Left hindlimb (tissue), 1 donor: ENCODE data around the gene WNT9A.

Experiments used
- DNase-seq: peaks from one replicate; pipeline ENCODE4 v3.0.0-alpha.2; 2018

WNT9A gene

GRCh38 chr1:227894831-227895451 lies 52.8 kb downstream of the WNT9A start:
- peak; percentile 8 for DNase-seq

- DNase-seq: peak; percentile 10
These were observed 53.6 kb downstream of the WNT9A start for GRCh38 chr1:227893949-227894721.

- peak; percentile 27 for DNase-seq
These were observed 54.3 kb downstream of the WNT9A start for GRCh38 chr1:227893300-227893948.

GRCh38 chr1:227892489-227893299 lies 55.0 kb downstream of the WNT9A start:
- DNase-seq: peak; percentile 46

DNA sequence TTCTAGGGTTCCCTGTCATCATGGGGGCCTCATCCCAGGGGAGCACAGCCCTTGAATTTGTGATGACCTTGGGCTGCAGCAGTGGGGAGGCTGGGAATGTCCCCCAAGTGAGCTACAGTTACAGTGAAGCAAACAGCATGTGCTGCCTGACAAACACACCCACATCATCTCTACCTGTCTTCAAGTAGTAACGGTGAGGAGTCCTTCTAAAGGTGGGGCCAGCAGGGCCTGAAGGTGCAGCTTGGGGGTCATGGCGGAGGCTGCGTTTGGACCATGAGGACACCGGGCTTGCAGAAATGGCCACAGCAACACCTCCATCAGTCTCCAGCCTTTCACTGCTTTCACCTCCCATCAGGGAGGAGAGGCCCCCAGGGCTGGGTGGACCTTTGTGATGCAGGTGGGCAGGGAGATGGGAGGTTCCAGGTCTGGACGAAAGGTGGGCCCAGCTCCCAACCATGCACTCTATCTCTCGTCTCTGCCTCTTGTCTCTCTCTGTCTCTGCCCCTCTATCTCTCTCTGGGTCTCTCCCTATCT lies 55.7 kb downstream of the WNT9A start:
- DNase-seq: peak; percentile 42

DNA sequence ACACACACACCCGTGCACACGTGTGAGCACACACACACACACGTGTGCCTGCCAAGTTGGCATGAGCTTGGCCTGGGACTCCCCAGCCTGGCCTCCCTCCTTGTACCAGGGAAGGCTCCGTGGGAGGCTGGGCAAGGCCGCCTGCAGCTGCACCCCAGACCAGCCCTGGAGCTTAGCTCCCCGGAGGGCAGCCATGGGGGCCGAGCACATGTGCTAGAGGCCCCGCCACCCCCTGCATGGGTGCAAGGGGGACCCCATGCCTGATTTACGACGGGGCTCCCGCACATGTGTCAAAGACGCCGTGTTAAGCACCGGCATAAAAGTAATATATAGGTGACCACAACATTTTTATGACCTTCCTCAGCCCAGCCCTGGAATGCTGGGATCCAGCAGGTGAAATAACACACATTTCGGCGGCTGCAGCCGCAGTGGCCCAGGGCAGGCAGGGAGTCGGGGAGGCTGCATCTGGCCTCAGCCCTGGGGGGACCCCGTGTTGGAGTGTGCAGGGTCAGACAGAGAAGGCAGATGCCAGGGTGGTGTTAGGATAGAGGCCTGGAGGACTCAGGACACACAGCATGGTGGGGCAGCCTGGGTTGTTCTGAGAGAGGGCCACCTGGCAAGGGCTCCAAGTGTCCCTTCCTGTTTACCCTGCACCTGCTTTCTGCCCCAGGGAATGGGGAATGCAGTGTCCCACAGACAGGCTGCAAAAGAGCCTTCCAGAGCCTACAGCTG lies 56.3 kb downstream of the WNT9A start:
- peak; percentile 19 for DNase-seq

DNA sequence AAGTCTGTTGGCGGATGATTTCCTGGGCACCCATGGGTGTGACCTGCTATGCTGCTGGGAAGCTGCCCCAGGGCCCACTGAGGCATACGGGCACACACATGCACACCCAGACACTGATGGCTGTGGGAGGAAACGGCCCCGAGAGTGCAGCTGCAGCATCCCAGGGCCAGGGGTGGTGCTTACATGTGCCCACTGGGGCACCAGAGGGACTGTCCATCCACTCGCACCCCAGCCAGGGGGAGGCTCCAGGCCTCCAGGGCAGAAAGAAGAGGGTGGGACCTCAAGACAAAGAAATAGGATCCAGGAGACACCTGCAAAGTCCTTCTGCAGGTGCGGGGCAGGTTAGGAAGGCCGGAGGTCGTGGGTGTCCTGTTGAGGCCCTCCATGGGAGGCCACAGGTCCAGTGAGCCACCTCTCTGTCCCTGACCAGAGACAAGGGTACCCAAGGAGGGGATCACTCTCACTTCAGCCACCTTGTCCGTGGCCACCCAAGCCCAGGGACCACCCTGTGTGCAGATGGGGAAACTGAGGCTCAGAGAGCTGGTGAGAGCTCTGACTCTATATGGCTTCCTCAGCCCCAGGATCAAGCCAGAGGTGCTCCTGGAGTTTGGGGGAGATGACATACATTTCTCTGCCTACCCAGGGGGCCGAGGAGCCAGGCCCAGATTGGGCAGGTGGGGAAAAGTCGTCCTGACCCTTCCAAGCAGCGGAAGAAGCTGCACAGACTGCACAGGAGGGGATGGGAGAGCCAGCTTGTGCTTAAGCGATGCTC lies 57.1 kb downstream of the WNT9A start:
- DNase-seq: peak; percentile 21

- peak; percentile 26 for DNase-seq
These were observed 57.8 kb downstream of the WNT9A start for GRCh38 chr1:227889863-227890405.

DNA sequence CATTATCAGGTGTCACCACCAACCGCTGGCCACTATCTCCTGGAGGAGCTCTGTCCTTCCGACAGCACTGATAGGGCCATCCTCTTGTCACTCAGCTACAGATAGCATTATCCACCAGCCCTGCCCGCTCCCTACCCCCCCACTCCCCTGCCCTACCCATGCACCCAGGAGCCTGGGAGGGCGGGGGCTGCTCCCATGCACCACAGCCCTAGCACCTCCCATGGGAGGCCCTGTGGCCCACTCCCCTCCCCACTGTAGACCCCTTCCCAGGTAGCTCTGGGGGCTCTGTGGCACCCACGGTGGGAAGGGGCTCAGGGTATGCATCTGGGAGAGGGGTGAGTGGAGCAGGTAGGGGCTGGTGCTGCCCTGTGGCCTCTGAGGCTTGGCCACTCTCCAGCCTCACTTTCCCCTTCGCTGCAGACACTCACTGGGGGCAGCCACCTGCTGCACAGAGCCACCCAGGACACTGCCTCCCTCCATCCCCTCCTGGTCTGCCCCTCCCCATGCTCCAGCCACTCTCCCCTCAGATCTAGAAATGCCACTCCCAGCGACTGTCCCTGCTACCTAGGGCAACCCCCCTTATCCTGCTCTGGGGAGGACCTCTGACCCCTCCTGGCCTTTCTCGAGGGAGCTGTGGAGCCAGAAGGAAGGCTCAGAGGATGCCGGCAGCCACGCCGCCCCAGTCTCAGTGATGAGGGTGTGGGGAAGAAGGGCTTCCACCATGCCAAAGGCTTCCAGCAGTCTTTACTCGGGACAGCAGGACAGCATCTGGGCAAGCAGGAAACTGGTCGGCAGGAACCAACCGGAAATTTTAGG lies 58.5 kb downstream of the WNT9A start:
- peak; percentile 43 for DNase-seq

DNA sequence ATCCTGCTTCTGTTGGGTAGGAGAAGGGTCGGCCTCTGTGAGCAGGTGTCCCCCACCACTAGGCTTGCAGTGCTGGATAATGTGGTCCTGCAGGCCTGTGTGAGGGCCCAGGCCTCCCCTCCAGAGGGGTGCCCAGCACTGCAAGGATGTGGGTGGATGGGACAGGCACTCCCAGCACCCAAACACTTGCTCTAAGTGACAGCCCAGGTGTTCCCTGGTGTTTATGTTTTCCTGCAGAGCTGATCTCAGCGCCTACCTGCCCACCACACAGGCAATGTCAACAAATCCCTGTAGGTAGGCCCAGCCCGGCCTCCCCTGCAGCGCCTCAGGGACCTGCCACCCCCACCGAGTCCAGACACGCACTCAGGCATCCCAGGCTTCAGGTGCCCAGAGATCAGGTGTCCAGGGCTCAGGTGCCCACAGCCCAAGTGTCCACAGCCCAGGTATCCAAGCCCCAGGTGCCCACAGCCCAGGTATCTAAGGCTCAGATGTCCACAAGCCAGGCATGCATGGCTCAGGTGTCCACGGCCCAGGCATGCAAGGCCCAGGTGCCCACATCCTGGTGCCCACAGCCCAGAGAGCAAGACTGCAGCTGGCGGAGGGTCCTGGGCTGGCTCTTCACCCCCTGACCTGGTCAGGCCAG lies 59.2 kb downstream of the WNT9A start:
- DNase-seq: peak; percentile 16

DNA sequence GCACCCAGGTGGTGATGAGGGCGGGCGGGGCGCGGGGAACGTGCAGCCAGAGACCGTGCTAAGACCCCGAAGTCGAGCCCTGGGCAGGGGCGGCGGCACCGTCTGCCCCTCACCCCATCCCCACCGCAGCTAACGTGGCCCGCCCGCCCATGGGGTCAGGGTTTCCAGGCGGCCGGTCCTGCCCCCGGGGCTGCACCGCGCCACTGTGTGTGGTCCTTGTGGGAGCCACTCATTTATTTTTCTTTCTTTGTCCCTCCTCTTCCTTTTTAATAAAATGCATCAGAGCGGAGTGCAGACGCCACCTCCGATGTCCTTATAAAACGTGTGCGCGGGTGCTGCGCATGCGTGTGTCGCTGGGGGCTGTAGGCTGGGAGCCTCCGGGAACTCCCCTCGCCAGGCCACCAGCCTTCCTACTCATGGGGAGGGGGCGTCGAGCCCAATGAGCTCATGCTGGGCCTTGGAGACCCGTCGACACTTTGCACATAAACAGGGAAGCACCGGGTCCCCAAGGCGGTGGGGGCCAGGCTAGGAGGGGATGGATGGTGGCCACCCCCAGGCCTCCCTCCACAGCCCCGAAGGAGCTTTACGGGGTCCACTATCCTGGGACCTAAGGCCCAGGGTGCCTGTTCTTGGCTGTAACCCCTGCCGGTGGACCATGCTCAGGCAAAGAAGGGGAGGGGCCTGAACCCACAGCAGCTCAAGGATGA lies 59.9 kb downstream of the WNT9A start:
- DNase-seq: peak; percentile 83

DNA sequence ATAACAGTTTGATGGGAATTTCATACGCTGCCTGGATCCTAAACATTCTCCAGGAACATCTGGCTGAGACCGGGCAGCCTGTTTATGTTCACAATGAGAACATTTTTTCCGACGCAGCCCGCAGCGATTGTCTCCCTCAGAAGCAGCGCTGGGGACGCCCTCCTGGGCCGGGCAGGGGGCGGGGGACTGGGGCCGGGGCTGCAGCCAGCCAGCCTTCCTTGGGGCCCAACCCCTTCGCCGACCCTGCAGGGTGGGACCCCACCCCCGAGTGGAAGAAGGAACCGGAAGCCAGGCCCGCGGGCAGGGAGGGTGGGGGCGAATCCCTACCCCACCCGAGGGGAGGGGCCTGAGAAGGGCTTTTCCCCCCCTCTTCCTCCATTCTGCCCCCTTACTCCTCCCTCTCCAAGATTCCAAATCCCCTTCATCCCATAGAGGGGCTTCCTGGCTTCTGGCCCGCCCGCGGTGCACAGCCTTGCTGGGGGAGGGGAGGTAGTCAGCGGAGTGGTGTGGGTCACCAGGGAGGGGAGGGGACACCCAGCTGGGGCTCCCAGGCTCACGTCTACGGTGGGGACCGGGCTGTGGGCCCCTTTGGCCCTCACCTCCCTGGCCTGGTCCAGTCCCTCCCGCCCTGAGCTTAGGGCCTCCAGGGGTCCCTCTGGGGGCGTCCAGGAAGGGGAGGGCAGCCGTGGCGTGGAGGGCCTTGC lies 60.6 kb downstream of the WNT9A start:
- peak; percentile 94 for DNase-seq

GRCh38 chr1:227886503-227886961 lies 61.2 kb downstream of the WNT9A start:
- no peak for DNase-seq

GRCh38 chr1:227885648-227886502 lies 61.9 kb downstream of the WNT9A start:
- DNase-seq: peak; percentile 79

- DNase-seq: peak; percentile 34
These were observed 62.5 kb downstream of the WNT9A start for GRCh38 chr1:227885135-227885647.

DNA sequence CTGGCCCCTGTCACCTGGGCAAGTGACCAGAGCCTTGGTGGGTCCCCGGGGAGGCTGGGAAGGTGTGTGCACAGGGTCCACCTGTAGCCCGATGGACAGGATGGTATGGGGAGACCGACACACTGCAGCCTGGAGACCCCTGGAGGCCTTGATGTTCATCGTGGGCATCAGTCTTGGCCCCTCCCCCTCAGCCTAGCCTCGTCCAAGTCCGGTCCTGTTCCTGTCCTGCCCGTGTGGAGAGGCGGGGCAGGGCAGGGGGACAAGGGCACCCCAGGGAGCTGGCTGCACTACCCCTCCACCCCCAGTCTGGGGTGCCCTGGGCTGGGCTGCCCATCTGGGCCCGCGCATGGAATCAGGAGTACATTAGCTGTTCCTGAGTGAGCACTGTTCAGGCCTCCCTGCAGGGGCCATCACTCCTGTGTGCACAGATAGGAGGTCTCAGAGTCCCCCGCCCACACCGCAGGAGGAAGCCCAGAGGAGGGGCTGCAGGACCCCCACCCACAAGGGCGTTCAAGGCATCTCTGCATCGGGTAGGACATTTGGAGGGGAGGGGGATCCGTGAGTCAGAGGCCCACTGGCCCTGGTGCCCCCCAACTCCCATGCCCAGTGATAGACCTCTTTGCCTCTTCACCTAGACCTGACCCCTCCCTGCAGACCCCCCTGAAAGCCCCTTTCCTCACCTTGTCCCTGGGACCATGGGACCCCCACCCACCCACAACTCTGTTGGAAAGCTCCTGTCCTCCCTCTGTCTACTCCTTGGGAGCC lies 63.2 kb downstream of the WNT9A start:
- peak; percentile 22 for DNase-seq
